ENCODE measurements around the gene ADAMTS2.

Gene ADAMTS2

GRCh38 chr5:179124273-179124852, 220.9 kb downstream of the ADAMTS2 start:
- Histone ChIP-seq H3K4me3 (ENCODE audit: low read depth in 1 of 2, low read length in 2 of 2) (no peak overlapping the region), H3K9me3 (ENCODE audit: insufficient read depth, low read length, severe bottlenecking) (no peaks in the 10 kb centered on the region), H3K9ac (ENCODE audit: low read depth, low read length) (no peak overlapping the region), H4K20me1 (ENCODE audit: insufficient read depth, low read length) (no peaks in the 10 kb centered on the region), H3K27me3 (ENCODE audit: insufficient read depth, low read length, poor library complexity) (no peaks in the 10 kb centered on the region), H3K27ac (ENCODE audit: low read length) (no peak overlapping the region), H2AFZ (ENCODE audit: low read depth, low read length) (no peak overlapping the region), H3K4me1 (ENCODE audit: insufficient read depth, low read length) (no peaks in the 10 kb centered on the region), H3K36me3 (ENCODE audit: insufficient read depth, low read length) (no peaks in the 10 kb centered on the region), H3K79me2 (ENCODE audit: insufficient read depth, low read length) (no peaks in the 10 kb centered on the region), H3K4me2 (ENCODE audit: insufficient read depth, low read length) (no peak overlapping the region)
- ATAC-seq (ENCODE audit: insufficient read depth, low read depth): no peak
- DNase-seq: no peak
- TF ChIP-seq EZH2 (IDR thresholded peaks at IDR 0.05; ENCODE audit: borderline replicate concordance, low read depth, low read length, severe bottlenecking): no peak
- TF ChIP-seq CTCF (IDR thresholded peaks at IDR 0.05; ENCODE audit: borderline replicate concordance, extremely low read depth, low read length, poor library complexity, severe bottlenecking): no peak

DNA sequence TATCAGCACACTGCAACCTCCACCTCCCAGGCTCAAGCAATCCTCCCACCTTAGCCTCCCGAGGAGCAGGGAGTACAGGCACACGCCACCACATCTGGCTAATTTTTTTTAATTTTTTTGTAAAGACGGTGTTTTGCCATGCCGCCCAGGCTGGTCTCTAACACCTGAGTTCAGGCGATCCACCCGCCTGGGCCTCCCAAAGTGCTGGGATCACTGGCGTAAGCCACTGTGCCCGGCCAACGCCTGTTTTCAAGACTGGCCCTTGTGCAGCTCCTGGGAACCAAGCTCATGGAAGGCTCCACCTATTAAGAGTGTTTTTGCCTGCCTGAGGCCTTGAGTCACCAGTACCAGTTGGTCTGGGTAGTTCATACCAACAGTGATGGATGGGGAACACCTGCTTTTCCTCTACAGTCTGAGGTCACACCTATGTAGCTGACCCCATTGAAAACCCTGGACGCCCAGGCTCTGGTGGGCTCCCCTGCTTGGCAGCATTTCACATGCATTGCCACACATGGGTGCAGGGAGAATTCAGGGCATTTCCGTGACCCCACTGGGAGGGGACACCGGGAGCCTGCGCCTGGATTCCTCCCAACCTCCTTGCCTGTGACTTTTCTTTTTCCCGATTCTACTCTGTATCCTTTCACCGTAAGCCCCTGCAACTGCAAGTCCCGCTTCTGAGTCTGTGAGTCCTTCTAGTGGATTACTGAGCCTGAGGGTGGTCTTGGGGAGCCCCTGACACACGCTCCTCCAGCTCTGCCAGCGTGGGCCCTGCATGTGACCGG, 221.6 kb downstream of the ADAMTS2 start:
- no peak for ATAC-seq (ENCODE audit: insufficient read depth, low read depth)
- TF ChIP-seq EZH2 (IDR thresholded peaks at IDR 0.05; ENCODE audit: borderline replicate concordance, low read depth, low read length, severe bottlenecking) (no peak), CTCF (IDR thresholded peaks at IDR 0.05; ENCODE audit: borderline replicate concordance, extremely low read depth, low read length, poor library complexity, severe bottlenecking) (no peak)
- H2AFZ ChIP-seq (ENCODE audit: low read depth, low read length): no peak overlapping the region
- H3K4me2 ChIP-seq (ENCODE audit: insufficient read depth, low read length): no peak overlapping the region
- H3K27me3 ChIP-seq (ENCODE audit: insufficient read depth, low read length, poor library complexity): no peaks in the 10 kb centered on the region
- no peak for DNase-seq
- no peaks in the 10 kb centered on the region for H3K4me1 ChIP-seq (ENCODE audit: insufficient read depth, low read length)
- H3K9ac ChIP-seq (ENCODE audit: low read depth, low read length): no peak overlapping the region
- no peaks in the 10 kb centered on the region for H3K36me3 ChIP-seq (ENCODE audit: insufficient read depth, low read length)
- H3K4me3 ChIP-seq (ENCODE audit: low read depth in 1 of 2, low read length in 2 of 2): no peak overlapping the region
- H3K79me2 ChIP-seq (ENCODE audit: insufficient read depth, low read length): no peaks in the 10 kb centered on the region
- no peak overlapping the region for H3K27ac ChIP-seq (ENCODE audit: low read length)
- no peaks in the 10 kb centered on the region for H3K9me3 ChIP-seq (ENCODE audit: insufficient read depth, low read length, severe bottlenecking)
- H4K20me1 ChIP-seq (ENCODE audit: insufficient read depth, low read length): no peaks in the 10 kb centered on the region

DNA sequence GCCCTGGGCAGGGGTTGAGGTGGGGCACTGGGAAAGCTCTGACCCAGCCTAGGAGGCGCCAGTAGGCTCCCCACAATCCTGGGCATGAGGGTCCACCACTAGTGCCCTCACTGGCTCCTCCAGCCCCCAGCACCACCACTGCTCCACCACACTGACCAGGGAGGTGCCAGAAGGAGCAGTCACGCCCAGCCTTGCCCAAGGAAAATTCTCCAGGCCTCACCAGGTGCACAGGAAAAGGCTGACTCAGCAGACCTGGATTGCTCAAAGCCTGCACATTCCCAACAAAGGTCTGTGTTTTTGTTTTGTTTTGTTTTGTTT, 222.2 kb downstream of the ADAMTS2 start:
- no peaks in the 10 kb centered on the region for H3K36me3 ChIP-seq (ENCODE audit: insufficient read depth, low read length)
- ATAC-seq (ENCODE audit: insufficient read depth, low read depth) (no peak), DNase-seq (no peak)
- H3K4me3 ChIP-seq (ENCODE audit: low read depth in 1 of 2, low read length in 2 of 2): no peak overlapping the region
- H3K79me2 ChIP-seq (ENCODE audit: insufficient read depth, low read length): no peaks in the 10 kb centered on the region
- no peaks in the 10 kb centered on the region for H4K20me1 ChIP-seq (ENCODE audit: insufficient read depth, low read length)
- H3K27me3 ChIP-seq (ENCODE audit: insufficient read depth, low read length, poor library complexity): no peaks in the 10 kb centered on the region
- TF ChIP-seq EZH2 (IDR thresholded peaks at IDR 0.05; ENCODE audit: borderline replicate concordance, low read depth, low read length, severe bottlenecking) (no peak), CTCF (IDR thresholded peaks at IDR 0.05; ENCODE audit: borderline replicate concordance, extremely low read depth, low read length, poor library complexity, severe bottlenecking) (no peak)
- H3K9ac ChIP-seq (ENCODE audit: low read depth, low read length): no peak overlapping the region
- no peaks in the 10 kb centered on the region for H3K4me1 ChIP-seq (ENCODE audit: insufficient read depth, low read length)
- no peak overlapping the region for H3K27ac ChIP-seq (ENCODE audit: low read length)
- no peaks in the 10 kb centered on the region for H3K9me3 ChIP-seq (ENCODE audit: insufficient read depth, low read length, severe bottlenecking)
- H2AFZ ChIP-seq (ENCODE audit: low read depth, low read length): no peak overlapping the region
- no peak overlapping the region for H3K4me2 ChIP-seq (ENCODE audit: insufficient read depth, low read length)

All from DND-41 (cell line).